NCI-H2029 (cell line): Measurements from ENCODE around the gene PADI1.

ENCODE experiments used
- DNase-seq: peaks from one replicate; lab custom pipeline; 2025; lab: John Stamatoyannopoulos, UW

Gene PADI1

GRCh38 chr1:17272646-17273045 is 67.7 kb downstream of the PADI1 start:
- no peak for DNase-seq

GRCh38 chr1:17273096-17273495 is 68.2 kb downstream of the PADI1 start:
- DNase-seq = no peak

- no peak for DNase-seq
Measured at GRCh38 chr1:17274186-17275170, 69.5 kb downstream of the PADI1 start.

GRCh38 chr1:17276568-17276967 is 71.6 kb downstream of the PADI1 start:
- no peak for DNase-seq

GRCh38 chr1:17277511-17278159 is 72.7 kb downstream of the PADI1 start:
- no peak for DNase-seq

GRCh38 chr1:17278996-17279830 is 74.3 kb downstream of the PADI1 start:
- DNase-seq = no peak

GRCh38 chr1:17280436-17280835 is 75.5 kb downstream of the PADI1 start:
- no peak for DNase-seq

GRCh38 chr1:17280894-17281293 is 76.0 kb downstream of the PADI1 start:
- no peak for DNase-seq

- DNase-seq = no peak
Measured at GRCh38 chr1:17281775-17282181, 76.8 kb downstream of the PADI1 start.

GRCh38 chr1:17282836-17283235 is 77.9 kb downstream of the PADI1 start:
- no peak for DNase-seq

GRCh38 chr1:17286646-17287045 is 81.7 kb downstream of the PADI1 start:
- DNase-seq = no peak

GRCh38 chr1:17287130-17287776 is 82.3 kb downstream of the PADI1 start:
- no peak for DNase-seq

- DNase-seq = no peak
Measured at GRCh38 chr1:17289721-17290120, 84.8 kb downstream of the PADI1 start.

- DNase-seq = no peak
Measured at GRCh38 chr1:17290553-17290952, 85.6 kb downstream of the PADI1 start.

- DNase-seq = no peak
Measured at GRCh38 chr1:17292299-17293160, 87.6 kb downstream of the PADI1 start.

- peak; percentile 3 for DNase-seq
Measured at GRCh38 chr1:17293681-17294425, 88.9 kb downstream of the PADI1 start.

- no peak for DNase-seq
Measured at GRCh38 chr1:17295292-17295691, 90.4 kb downstream of the PADI1 start.
